Dendritic cell treated with granulocyte-macrophage colony-stimulating factor and Interleukin-4, amounts not matched to agents 40 ng/mL and 50 ng/mL, for 4 days (primary cell): Measurements from ENCODE around the gene CNGB1.
"Not testable (repeated sequence)": the region's sequence is repeated elsewhere in the genome, so short reads cannot be mapped to it uniquely, and the experiment has no call there.

Experiments
- H3K27ac Mint-ChIP-seq: one replicate; pipeline ENCODE4 v1.8.0; 2022; ENCODE audit warnings: mild to moderate bottlenecking, mixed read lengths
- H3K27me3 Mint-ChIP-seq: one replicate; pipeline ENCODE4 v1.8.0; 2022; ENCODE audit warnings: mild to moderate bottlenecking, mixed read lengths
- H3K36me3 Mint-ChIP-seq: one replicate; pipeline ENCODE4 v1.8.0; 2022; ENCODE audit warnings: low read depth, mixed read lengths
- H3K4me1 Mint-ChIP-seq: one replicate; pipeline ENCODE4 v1.8.0; 2022; ENCODE audit warnings: low read depth, mixed read lengths
- H3K4me3 Mint-ChIP-seq: one replicate; pipeline ENCODE4 v1.8.0; 2022; ENCODE audit warnings: mild to moderate bottlenecking, moderate library complexity, mixed read lengths
- H3K9me3 Mint-ChIP-seq: one replicate; pipeline ENCODE4 v1.8.0; 2022; ENCODE audit warnings: mixed read lengths
- intact Hi-C: fragments of 100-400 bp; cut with micrococcal nuclease; formaldehyde crosslinking; loops from one replicate; pipeline ENCODE4 v1.15.0; 2022

Gene CNGB1

DNA sequence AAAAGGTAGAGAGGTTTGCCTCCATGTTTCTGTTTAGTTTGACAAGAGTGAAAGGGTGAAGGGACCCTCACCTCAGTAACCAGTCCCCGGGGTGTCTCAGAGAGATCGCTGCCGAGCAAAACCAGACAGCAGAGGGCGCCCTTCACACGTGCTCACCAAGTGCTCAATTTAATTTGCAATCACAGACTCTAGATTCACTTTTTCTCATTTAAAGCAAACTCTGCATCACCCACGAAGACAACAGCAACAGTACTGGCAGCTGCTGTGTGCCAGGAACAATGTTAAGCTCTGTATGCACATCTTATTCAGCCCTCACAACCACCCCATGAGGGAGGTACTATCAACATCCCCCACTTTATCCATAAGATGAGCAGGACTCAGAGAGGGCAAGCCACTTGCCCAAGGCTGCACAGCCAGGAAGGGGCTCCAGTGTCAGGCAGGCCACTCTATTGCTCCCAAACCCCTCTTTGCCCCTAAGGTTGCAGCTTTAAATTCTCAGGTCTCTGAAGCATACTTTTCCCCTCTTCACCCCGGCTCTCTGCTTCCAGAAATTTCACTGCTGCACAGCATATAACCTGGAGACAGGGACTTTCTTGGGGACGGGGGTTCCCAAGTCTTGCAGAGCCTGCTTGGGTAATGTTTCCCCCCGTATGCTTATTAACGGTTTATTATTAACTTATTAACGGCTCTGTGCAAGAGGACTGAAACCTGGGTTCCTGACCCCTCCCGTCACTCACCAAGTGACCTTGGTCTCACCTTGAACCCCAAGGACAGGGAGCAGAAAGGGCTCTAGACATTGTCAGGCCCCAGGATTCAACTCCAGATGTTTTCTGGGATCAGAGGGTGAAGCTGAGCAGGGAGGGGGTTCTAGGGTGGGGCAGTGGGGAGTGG lies 70.9 kb downstream of the CNGB1 start:
- Mint-ChIP-seq H3K27ac (no peak overlapping the region), H3K4me3 (no peak overlapping the region), H3K27me3 (peaks cover 14% of the 10 kb centered on the region), H3K36me3 (peaks cover 8% of the 10 kb centered on the region), H3K9me3 (no peaks in the 10 kb centered on the region), H3K4me1 (peaks cover 40% of the 10 kb centered on the region)
- intact Hi-C loops, result loop anchor here (2.0 to 10.0 kb wide), 3 partner anchors 105 to 225 kb away; partner anchors contain the start of genes CFAP20 and KATNB1

DNA sequence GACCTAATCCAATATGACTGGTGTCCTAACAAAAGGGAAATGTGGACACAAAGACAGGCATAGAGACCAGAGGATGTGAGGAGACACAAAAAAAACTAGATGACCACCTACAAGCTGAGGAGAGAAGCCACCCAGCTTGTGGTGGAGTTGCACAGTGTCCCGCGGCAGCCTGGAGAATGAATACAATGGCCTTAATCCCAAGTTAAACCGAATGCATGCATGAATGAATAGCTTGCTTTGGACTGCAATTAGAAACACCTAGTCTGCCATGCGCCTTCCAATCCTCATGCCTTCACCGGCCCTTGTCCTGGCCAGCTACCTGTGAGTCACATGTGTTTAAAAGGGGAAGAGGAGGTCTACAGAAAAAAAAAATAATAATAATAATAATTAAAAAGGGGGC lies 72.0 kb downstream of the CNGB1 start:
- H3K9me3 Mint-ChIP-seq, result no peaks in the 10 kb centered on the region
- H3K4me3 Mint-ChIP-seq, result no peak overlapping the region
- intact Hi-C loops, result loop anchor here (10.0 kb wide), 2 partner anchors 164 to 226 kb away; partner anchors contain the start of genes CFAP20 and KATNB1
- H3K27ac Mint-ChIP-seq, result peak overlapping the region; percentile 0
- peaks cover 46% of the 10 kb centered on the region for H3K4me1 Mint-ChIP-seq
- H3K36me3 Mint-ChIP-seq, result peaks cover 16% of the 10 kb centered on the region
- peaks cover 8% of the 10 kb centered on the region for H3K27me3 Mint-ChIP-seq

DNA sequence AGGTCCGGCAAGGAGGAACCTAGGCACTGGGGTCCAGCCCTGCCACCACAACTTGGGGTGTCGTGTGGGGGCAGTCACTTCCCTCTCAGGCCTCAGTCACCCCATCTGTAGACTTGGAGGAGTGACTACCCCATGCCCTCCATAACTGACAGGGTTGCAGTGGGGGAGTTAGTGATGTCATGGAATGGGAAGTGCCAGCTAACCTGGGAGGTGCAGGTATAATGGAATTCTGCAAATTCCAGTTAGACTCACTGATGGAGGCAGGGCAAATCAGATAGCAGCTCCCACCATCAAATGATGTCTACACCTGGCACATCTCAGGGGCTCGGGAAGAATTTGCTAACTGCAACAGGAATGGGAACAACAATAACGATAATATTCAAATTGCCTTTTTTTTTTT lies 72.9 kb downstream of the CNGB1 start:
- Mint-ChIP-seq H3K27me3 (peaks cover 2% of the 10 kb centered on the region), H3K27ac (peak overlapping the region; percentile 0), H3K4me3 (no peak overlapping the region), H3K36me3 (peaks cover 17% of the 10 kb centered on the region), H3K4me1 (peaks cover 51% of the 10 kb centered on the region), H3K9me3 (no peaks in the 10 kb centered on the region)
- intact Hi-C loops, result loop anchor here (10.0 kb wide), 2 partner anchors 163 to 227 kb away; partner anchors contain the start of genes CFAP20 and KATNB1

GRCh38 chr16:57897053-57897784 lies 73.7 kb downstream of the CNGB1 start:
- H3K4me1 Mint-ChIP-seq, result peaks cover 58% of the 10 kb centered on the region
- H3K36me3 Mint-ChIP-seq, result peaks cover 17% of the 10 kb centered on the region
- H3K27ac Mint-ChIP-seq, result peak overlapping the region; percentile 0
- H3K4me3 Mint-ChIP-seq, result no peak overlapping the region
- intact Hi-C loops, result loop anchor here (10.0 kb wide), 2 partner anchors 162 to 228 kb away; partner anchors contain the start of genes CFAP20 and KATNB1
- H3K27me3 Mint-ChIP-seq, result peaks cover 2% of the 10 kb centered on the region
- no peaks in the 10 kb centered on the region for H3K9me3 Mint-ChIP-seq

DNA sequence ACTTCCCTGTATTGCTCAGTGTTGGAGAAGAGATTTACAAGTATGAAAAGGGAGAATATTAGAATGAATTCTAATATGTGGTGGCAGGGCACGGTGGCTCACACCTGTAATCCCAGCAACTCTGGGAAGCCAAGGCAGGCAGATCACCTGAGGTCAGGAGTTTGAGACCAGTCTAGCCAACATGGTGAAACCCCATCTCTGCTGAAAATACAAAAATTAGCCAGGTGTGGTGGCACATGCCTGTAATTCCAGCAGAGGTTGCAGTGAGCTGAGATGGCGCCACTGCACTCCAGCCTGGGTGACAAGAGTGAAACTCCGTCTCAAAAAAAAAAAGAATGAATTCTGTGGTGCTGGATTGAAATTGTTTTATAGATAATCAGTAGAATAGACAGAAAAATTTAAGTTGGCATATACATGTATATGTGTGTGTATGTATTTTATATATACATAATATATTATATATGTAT lies 75.8 kb downstream of the CNGB1 start:
- H3K36me3 Mint-ChIP-seq, result peaks cover 17% of the 10 kb centered on the region
- not testable (repeated sequence) for H3K27me3 Mint-ChIP-seq, H3K9me3 Mint-ChIP-seq
- peak overlapping the region; percentile 1 for H3K4me3 Mint-ChIP-seq
- H3K27ac Mint-ChIP-seq, result peak overlapping the region; percentile 92
- peaks cover 75% of the 10 kb centered on the region for H3K4me1 Mint-ChIP-seq
- intact Hi-C loops, result loop anchor here (10.0 kb wide), 2 partner anchors 160 to 230 kb away; partner anchors contain the start of genes CFAP20 and KATNB1

DNA sequence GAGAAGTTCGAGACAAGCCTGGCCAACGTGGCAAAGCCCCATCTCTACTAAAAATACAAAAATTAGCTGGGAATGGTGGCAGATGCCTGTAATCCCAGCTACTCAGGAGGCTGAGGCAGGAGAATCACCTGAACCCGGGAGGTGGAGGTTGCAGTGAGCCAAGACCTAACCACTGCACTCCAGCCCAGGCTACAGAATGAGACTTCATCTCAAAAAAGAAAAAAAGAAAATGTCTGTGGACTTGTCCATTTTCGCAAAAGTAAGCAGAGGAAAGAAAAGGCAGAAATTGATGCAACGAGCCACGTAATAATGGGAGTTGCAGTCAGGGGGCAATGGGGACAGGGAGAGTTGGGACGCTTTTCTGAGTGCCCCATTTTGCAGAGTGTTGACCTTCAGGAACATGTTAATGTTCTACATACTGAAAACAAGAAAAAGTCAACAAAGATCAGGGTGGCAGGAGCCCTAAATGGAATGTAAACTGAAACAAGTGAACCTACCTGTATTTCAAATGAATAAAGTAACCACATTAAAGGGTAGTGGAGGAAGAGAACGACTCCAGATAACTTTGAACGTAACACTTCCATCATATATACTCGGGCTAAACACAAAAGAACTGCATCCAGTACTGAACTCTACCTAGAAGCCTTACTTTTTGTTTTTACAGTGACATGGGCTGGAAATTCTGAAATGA lies 76.4 kb downstream of the CNGB1 start:
- H3K4me1 Mint-ChIP-seq, result peaks cover 75% of the 10 kb centered on the region
- H3K27ac Mint-ChIP-seq, result peak overlapping the region; percentile 92
- no peaks in the 10 kb centered on the region for H3K9me3 Mint-ChIP-seq
- no peaks in the 10 kb centered on the region for H3K27me3 Mint-ChIP-seq
- H3K36me3 Mint-ChIP-seq, result peaks cover 17% of the 10 kb centered on the region
- intact Hi-C loops, result loop anchor here (5.0 to 10.0 kb wide), 3 partner anchors 92 to 230 kb away; partner anchors contain the start of genes CFAP20, KATNB1 and KIFC3
- H3K4me3 Mint-ChIP-seq, result peak overlapping the region; percentile 75

DNA sequence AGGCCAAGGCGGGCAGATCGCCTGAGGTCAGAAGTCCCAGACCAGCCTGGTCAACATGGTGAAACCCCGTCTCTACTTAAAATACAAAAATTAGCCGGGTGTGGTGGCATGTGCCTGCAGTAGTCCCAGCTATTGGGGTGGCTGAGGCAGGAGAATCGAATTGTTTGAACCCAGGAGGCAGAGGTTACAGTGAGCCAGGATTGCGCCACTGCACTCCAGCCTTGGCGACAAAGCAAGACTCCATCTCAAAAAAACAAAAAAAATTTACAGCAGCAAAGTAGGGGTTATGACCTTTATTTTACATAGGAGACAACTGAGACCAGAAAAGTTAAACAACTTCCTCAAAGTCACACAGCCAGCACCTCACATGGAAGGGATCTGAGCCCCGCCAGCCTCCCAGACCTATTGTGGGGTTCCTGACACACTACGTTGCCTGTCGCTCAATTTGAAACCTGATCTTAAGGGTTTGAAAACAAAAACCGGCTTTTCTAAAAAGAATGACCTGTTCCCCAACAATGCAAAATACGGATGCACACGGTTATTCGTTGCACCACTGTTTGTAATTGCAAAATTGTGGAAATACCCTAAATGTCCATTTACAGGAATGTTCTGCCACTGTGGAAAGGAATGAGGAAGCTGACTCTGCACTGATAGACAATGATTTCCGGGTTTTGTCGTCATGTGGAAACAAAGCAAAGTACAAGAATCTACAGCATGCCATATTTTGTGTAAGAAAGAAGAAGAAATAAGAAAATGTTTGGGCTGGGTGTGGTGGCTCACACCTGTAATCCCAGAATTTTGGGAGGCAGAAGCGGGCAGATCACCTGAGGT lies 77.2 kb downstream of the CNGB1 start:
- intact Hi-C loops, result loop anchor here (5.0 to 10.0 kb wide), 3 partner anchors 91 to 231 kb away; partner anchors contain the start of genes CFAP20, KATNB1 and KIFC3
- H3K9me3 Mint-ChIP-seq, result no peaks in the 10 kb centered on the region
- H3K36me3 Mint-ChIP-seq, result peaks cover 17% of the 10 kb centered on the region
- H3K4me3 Mint-ChIP-seq, result peak overlapping the region; percentile 75
- H3K4me1 Mint-ChIP-seq, result peaks cover 79% of the 10 kb centered on the region
- H3K27ac Mint-ChIP-seq, result peak overlapping the region; percentile 92
- H3K27me3 Mint-ChIP-seq, result no peaks in the 10 kb centered on the region

DNA sequence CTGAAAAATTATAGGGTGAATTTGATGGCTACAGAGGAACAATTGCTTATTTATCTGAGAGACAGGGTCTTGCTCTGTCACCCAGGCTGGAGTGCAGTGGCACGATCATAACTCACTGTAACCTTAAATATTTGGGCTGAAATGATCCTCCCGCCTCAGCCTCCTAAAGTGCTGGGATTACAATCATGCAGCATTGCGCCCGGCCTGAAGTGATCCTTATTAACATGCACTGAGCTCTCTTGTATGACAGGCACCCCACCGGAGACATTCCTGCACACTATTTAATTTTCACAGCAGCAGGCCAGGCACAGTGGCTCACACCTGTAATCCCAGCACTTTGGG lies 77.7 kb downstream of the CNGB1 start:
- intact Hi-C loops, result loop anchor here (5.0 to 10.0 kb wide), 3 partner anchors 91 to 232 kb away; partner anchors contain the start of genes CFAP20, KATNB1 and KIFC3
- Mint-ChIP-seq H3K36me3 (peaks cover 17% of the 10 kb centered on the region), H3K4me1 (peaks cover 84% of the 10 kb centered on the region), H3K27ac (peak overlapping the region; percentile 92), H3K9me3 (no peaks in the 10 kb centered on the region), H3K4me3 (peak overlapping the region; percentile 75), H3K27me3 (no peaks in the 10 kb centered on the region)

GRCh38 chr16:57892447-57893096 lies 78.4 kb downstream of the CNGB1 start:
- intact Hi-C loops, result loop anchor here (5.0 to 10.0 kb wide), 3 partner anchors 90 to 232 kb away; partner anchors contain the start of genes CFAP20, KATNB1 and KIFC3
- H3K27ac Mint-ChIP-seq, result peak overlapping the region; percentile 92
- no peaks in the 10 kb centered on the region for H3K9me3 Mint-ChIP-seq
- H3K27me3 Mint-ChIP-seq, result no peaks in the 10 kb centered on the region
- H3K4me1 Mint-ChIP-seq, result peaks cover 80% of the 10 kb centered on the region
- H3K4me3 Mint-ChIP-seq, result peak overlapping the region; percentile 75
- peaks cover 11% of the 10 kb centered on the region for H3K36me3 Mint-ChIP-seq

DNA sequence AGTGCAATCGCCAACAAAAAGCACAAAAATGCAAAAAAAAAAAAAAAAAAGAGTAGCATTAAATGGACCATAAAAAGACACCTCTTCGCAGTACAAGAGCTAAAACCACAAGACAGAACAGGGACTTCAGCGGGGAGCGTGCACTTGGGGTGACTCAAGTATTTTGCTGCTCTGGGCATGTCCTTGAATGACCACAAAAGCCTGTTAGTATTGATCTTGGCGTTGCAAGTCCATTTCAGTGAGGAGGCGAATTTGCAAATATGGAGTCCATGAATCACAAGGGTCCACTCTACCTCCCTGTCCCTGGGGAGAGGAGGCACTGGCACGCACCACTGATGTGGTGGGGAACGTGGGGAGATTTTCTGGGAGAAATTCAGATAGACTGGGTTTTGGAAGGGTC lies 78.9 kb downstream of the CNGB1 start:
- no peaks in the 10 kb centered on the region for H3K27me3 Mint-ChIP-seq
- H3K36me3 Mint-ChIP-seq, result peaks cover 9% of the 10 kb centered on the region
- peak overlapping the region; percentile 75 for H3K4me3 Mint-ChIP-seq
- peak overlapping the region; percentile 92 for H3K27ac Mint-ChIP-seq
- intact Hi-C loops, result loop anchor here (5.0 to 10.0 kb wide), 3 partner anchors 90 to 233 kb away; partner anchors contain the start of genes CFAP20, KATNB1 and KIFC3
- no peaks in the 10 kb centered on the region for H3K9me3 Mint-ChIP-seq
- H3K4me1 Mint-ChIP-seq, result peaks cover 78% of the 10 kb centered on the region

GRCh38 chr16:57890752-57891111 lies 80.2 kb downstream of the CNGB1 start:
- intact Hi-C loops, result loop anchor here (5.0 to 10.0 kb wide), 3 partner anchors 88 to 234 kb away; partner anchors contain the start of genes CFAP20, KATNB1 and KIFC3
- peak overlapping the region; percentile 13 for H3K4me3 Mint-ChIP-seq
- H3K36me3 Mint-ChIP-seq, result peaks cover 9% of the 10 kb centered on the region
- H3K9me3 Mint-ChIP-seq, result no peaks in the 10 kb centered on the region
- H3K4me1 Mint-ChIP-seq, result peaks cover 81% of the 10 kb centered on the region
- peaks cover under 1% of the 10 kb centered on the region for H3K27me3 Mint-ChIP-seq
- H3K27ac Mint-ChIP-seq, result peak overlapping the region; percentile 92
